PC-9 (cell line): Measurements from ENCODE around the gene GATA1.

Source experiments
- EZH2 ChIP-seq: fragments of 200-600 bp; sonication (generic); IDR thresholded peaks from 2 replicates; pipeline ENCODE4 v1.8.0; 2017; ENCODE audit warnings: antibody characterized with exemption, low read depth
- TF ChIP-seq, protein P1 (sequence below): fragments of 200-600 bp; sonication (generic); conservative IDR thresholded peaks from 2 replicates; pipeline ENCODE4 v1.6.1; 2017; ENCODE audit warnings: mixed run types, antibody characterized with exemption, mild to moderate bottlenecking, moderate library complexity

DNA sequence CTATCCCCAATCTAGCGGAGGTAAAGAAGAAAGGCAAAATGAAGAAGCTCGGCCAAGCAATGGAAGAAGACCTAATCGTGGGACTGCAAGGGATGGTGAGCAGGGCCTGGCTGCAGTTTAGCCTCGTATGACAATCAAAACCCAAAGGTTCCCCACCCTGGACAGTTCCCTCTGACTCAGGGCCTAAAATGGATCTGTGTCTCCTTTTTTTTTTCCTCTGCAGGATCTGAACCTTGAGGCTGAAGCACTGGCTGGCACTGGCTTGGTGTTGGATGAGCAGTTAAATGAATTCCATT is 16.5 kb downstream of the GATA1 start:
- TF ChIP-seq, protein P1, sequence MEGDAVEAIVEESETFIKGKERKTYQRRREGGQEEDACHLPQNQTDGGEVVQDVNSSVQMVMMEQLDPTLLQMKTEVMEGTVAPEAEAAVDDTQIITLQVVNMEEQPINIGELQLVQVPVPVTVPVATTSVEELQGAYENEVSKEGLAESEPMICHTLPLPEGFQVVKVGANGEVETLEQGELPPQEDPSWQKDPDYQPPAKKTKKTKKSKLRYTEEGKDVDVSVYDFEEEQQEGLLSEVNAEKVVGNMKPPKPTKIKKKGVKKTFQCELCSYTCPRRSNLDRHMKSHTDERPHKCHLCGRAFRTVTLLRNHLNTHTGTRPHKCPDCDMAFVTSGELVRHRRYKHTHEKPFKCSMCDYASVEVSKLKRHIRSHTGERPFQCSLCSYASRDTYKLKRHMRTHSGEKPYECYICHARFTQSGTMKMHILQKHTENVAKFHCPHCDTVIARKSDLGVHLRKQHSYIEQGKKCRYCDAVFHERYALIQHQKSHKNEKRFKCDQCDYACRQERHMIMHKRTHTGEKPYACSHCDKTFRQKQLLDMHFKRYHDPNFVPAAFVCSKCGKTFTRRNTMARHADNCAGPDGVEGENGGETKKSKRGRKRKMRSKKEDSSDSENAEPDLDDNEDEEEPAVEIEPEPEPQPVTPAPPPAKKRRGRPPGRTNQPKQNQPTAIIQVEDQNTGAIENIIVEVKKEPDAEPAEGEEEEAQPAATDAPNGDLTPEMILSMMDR, result no peak
- TF ChIP-seq EZH2, result no peak
